Kasumi-1 (cell line): ENCODE data around the gene C1QA.

ENCODE experiments used
- DNase-seq, 2 experiments: peaks; one replicate each; lab custom pipeline; 2025; lab: John Stamatoyannopoulos, UW

Gene C1QA

DNA sequence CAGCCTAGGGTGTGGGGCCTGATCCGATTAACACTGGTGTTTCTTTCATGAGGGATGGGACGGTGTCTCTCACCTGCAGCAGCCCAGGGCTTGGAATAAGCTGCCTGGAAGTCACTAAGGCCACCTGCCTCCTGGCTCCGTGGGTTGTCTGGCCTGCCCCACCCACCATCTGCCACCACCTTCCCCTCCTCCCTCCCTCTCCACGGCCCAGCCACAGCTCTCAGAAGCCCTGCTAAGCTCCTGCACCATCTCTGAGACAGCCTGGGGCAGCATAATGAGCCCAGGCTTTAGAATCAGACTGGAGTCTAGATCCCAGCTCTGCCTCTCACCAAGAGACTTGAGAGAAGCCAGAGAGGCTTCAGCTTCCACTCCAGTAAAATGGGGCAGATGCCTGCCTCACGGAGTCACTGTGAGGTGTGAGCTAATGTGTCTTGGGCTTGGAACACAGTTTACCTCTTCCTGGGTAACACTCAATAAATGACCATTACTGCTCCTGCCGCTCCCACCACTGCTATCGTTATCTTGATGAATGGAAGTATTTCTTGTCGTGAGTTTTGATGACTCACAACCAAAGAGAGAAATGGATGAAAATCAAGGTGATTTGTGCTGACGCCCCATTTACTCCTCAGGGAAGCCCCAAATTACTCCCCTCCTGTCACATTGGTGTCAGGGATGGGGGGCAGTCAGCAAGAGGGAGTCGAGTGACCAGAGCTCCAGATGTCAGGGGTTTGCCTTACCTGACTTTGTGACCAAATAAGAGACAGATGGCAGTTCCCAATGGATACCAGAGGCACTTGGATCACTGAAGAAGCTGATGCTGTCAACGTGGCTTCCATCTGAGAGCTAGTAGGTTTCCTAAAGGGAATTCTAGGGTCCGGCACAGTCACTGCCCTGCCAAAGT lies 23.5 kb upstream of the C1QA start:
- no peak for DNase-seq

DNA sequence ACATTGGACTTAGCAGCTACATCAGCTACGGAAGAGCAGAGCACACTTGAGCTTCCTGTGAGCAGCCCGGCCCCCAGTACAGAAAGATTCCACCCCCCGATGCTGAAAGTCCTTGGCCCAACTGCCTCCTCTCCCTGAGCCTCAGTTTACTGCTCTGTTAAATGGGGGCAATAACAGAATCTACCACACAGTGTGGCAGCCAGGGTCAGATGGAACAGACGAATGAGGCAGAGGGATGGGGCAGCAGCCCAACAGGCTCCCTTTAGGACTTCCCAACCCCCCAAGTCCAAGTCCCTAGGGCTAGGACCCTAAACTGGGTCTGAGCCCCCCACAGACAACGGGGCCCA lies 22.9 kb upstream of the C1QA start:
- DNase-seq = no peak

DNA sequence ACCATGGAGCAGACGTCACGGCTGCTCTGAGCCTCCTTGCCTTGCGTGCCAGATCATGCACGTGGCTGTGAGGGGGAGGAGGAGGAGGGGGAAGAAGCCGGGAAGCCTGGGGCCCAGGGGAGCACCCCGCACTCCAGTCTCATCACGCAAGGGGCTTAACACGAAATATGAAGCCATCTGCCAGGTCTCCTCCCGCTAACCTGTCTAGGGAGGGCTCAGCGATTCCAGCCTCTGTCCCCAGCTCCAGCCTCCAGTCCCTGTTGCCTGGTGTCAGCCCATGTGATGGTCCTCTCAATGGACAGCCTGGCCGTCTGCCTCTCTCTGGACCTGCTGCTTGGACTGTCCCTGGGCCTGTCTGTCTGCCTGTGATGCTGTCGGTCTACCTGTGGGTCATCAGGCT lies 22.5 kb upstream of the C1QA start:
- no peak for DNase-seq

DNA sequence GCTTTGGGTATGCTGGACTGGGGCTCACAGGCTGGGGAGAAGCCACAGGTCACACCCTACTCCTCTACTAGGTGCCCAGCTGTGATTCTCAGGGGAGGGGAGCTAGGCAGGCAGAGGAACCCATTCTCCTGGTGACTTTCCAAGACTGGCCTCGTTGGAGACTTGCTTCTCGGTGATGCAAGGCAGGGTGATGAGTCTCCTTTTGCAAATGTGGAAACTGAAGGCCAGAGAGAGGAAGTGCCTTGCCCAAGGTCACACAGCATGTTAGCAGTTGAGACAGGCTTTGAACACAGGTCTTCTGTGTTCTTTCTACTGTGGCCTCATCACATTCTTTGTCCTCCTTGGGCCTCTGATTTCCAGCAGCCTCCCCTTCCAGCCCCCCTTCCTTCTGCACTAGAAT lies 20.5 kb upstream of the C1QA start:
- no peak for DNase-seq

DNA sequence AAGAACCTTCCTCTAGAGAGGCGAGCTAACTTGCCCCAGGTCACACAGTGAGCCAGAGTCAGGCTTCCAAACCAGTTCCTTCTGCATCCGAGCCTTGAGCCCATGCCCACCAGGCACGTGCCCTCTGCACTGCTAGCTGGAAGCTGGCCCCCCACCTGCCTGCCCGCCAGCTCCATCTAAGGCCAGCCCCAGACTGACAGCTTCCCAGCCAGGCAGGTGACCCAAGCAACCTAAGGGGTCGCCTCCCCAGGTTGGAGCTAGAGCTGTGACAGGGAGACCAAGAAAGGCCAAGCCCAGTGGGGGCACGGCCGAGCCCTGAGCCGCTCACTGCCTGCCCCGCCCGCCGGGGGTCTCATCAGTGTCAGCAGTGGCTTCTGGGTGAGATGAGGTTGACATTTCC lies 19.9 kb upstream of the C1QA start:
- no peak for DNase-seq

DNA sequence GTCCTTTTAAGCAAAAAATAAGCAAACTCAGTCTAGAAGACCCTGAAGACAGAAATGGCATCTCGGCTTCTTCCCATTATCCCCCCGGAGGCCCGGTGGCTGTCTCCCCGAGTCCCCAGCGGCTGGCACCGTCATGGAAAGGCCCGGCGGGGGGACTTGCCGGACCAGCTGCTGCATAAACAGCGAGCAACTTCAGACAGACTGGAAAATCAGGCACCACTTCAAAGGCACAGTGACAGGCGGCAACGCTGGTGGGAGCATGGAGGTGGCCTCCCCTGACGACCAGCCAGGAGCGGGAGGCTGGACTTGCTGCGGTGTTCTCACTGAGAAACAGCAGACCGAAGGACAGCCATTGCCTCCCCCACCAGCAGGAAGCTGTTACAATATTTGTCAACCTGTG lies 18.4 kb upstream of the C1QA start:
- DNase-seq = no peak

DNA sequence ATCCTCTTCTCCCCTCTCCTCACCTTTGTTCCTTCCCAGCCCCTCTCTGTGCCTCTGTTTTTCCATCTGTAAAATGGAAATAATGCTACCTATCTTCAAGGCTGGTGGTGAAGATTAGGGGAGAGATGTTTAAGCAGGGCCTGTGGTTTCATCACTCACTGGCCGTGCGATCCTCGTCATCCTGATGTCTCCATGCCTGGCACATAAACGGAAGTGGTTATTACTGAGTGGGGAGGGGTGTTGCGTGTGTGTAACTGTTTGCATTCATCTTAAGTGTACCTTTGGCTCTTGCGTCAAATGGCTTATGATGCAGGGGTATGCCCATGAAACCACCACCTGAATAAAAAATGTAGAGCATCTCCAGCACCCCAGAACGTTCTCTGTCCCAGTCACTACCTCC lies 17.2 kb upstream of the C1QA start:
- peak; percentile 25 to 30 for DNase-seq

DNA sequence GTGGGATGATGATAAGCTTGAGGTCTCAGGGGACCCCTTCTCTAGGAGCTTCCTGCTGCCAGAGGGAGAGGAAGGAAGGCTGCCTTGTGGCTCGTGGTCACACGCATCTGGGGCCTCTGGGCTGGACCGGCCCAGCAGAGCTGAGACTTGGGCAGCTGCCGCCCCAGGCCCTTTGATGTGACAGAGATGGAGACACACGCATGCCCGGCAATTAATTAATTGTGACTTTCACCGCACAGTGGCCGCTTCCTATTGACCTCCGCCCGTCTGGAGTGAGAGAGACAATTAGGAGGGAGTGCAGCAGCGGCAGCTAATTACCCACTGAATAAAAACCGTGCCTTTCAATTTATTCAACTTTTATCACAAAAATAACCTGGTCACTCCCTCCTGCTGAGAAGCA lies 16.6 kb upstream of the C1QA start:
- DNase-seq = no peak

DNA sequence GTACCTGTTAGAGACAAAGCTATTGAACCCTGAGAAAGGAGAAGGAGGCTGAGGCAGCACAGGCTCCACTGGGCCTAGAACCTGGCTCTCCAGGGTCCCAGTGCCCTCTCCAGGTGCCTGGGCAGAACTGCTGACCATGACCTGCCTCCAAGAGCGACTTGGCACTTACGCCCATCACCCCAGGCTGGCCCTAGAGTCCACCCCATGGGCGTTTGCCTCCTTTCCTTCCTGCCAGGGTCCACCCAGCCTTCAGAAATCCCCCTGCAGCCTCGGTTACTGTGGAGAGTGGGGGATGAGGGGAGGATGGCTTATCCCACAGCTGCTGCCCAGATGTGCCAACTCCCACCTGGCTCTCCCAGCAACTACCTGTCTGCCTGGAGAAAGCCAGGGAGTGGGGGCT lies 14.7 kb upstream of the C1QA start:
- DNase-seq = no peak

DNA sequence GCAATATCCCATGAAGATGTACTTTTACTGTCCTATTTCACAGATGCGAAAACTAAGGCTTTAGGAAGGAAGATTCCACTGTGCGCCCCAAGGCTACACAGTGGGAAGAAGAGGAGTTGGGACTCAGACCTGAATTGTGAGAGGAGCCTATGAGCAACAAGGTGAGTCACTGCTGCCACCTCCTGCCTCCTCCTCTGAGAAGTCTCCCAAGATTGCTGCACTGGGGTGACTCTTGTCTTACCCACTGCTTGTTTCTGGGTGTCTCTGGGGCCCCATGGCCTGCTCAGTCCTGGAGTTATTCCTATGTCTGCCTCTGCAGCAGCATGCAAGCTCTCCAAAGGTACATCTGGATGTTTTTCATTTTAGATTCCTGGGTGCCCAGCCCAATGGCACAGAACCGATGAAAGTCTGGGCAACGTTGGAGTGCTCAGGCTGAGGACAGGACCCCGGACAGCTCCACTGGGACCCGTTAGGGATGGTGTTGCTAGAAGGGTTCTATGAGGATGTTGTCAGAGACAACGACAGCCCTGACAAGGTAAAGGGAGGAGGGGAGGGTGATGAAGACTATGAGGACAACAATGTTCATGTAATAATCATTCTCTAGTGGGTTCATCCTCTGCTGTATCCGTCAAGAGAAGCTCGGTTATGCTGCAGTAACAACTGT lies 11.0 kb upstream of the C1QA start:
- DNase-seq = peak in 1 of 2 experiments; percentile 17

DNA sequence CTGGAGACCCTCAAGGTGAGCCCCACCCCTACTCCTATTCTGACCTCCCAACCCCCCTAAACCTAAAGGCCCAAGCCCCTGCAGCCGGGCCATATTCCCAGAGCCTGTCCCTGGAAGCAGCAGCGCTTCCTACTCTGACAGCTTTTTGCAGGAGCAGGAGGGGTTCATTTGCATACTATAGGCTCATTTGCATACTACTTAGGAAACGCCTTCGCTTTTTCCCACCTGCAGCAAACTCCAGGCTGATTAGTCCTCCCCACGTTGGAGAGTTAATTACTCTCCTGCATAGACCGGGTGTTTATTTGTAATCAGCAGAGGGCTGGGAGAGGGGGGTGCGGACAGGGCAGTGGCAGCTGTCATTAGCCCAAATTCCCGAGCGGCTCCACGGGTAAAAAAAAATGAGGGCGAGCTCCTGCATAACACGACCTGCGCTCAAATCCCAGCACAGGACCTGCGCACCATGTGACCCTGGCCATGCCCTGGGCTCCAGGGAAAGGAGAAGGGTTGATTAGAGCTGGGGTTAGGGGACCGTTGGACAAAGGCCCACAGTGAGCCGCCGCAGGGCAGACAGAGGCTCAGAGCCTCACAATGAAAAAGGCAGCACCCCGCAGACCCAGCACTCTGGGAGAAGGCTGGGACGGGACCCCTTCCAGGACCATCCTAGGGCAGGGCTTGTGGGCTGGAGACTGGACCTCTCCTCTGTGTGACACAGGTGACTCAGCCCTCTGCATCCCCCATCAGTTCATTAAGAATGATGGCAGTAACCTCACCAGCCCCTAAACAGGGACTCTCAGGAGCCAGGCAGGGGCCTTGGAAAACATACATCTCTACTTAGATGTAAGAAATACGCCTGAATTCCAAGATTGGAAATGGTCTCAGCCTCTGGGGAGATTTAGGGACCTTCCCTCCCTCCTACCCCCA lies 9.9 kb upstream of the C1QA start:
- DNase-seq = no peak

DNA sequence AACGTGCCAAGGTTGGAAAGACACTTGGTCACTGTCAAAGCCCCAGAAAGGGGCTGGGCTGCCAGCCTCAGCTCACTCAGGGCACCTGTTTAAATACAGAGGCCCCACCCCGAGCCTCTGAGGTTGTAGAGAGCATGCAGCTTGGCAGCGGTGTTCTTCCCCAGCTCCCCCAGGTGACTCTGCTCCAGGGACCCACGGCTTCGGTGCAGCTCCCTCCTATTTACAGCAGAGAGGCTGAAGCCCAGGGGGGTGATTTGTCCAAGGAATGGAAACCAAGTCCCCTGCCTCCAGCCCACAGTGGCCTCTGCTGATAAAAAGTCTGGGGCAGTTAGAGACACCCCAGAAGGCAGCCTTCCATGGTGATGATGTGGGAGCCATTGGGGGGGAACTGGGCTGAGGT lies 9.1 kb upstream of the C1QA start:
- DNase-seq = no peak

DNA sequence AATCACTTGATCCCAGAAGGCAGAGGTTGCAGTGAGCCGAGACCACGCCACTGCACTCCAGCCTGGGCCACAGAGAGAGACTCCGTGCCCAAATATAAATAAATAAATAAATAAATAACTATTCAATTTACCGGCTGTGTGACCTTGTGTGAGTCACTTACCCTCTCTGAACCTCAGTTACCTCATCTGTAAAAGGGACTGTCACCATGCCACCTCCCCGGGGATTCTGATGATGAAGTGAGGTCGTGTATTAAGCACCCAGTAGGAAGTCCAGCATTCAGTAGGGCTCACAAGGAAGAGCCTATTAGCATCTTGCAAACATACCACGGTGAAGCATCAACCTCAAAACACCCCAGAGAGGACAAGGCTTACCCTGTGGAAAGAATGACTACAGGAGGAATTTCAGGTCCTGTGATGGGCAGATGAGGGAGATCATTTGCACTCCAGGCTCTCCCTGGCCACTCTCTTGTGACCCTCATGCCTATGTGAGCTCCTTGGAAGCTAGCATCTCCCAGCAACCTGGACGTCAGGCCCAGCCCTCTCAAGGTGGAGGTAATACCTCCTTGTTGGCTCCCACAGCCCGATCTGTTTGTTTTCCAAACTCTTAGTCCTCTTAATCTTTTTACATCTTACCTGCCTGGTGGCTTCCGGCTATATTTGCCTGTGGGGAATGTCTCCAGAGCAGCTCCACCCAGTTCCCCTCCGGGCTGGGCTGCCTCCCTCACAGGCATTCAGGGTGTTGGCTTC lies 7.6 kb upstream of the C1QA start:
- DNase-seq = no peak

DNA sequence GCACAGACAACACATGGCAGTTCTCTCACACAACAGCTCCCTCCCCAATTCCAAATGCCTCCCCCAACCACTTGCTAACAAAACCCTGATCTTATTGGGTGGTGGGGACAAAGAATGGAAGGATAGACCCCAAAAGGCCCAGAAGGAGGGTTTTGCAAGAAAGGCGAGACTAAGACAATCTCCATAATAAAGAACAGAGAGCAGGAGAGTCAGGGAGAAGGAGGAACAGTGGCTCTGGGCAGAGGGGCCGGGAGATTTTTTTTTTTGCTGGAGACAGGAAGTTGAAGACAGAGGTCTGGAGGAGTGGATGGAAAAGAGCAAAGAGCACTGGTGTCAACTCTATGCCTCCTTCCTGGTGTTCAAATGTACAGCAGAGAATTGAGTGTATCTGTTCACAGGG lies 6.5 kb upstream of the C1QA start:
- no peak for DNase-seq

DNA sequence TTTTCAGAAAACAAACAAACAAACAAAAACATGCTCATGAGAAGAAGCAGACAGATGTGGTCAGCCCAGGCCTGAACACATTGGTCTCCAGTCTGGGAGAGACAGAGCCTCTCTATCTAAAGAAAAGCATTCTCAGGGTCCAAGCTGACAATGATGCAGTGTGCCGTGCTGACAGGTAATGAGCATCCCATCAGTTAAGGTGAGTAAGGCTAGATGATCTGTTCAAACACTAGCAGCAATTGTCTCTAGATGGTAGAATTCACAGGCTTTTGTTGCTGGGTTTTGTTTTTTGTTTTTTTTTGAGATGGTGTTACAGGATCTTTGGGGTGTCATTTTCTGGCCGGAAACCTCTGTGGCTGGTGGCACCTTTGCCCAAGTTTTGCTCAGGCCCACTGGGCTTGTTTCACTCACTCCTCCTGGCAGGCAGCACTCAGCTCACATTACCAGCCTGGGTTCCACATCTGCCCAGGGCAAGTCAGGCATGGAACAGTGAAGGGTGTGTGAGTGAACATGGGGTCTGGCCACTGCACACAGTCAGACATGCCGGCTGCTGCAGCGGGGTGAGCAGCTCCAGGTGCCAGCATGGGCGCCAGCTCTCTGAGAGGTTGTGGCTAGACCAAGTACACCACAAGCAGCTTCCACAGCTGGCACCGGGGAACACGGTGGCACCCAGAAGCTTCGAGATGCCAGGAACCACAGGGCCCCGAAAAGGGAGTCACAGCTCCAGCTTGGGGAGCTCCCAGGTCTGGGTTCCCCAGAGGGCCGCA lies 2.5 kb upstream of the C1QA start:
- no peak for DNase-seq

DNA sequence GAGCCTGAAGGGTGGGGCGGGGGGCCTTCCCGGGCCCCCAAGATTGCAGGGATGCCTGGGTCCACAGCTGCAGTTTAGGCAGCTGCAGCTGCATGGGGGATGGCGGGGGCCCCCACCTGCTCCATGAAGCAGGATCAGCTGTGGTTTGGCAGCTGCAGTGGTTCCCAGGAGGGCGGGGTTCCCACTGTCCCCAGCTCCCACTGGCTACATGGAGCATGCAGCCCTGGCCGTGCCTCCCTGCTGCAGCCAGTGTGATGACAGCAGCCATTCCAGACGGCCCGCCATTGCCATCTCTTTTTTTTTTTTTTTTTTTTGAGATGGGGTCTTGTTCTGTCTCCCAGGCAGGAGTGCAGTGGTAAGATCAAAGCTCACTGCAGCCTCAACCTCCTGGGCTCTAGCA lies 992 bp upstream of the C1QA start:
- DNase-seq = no peak

DNA sequence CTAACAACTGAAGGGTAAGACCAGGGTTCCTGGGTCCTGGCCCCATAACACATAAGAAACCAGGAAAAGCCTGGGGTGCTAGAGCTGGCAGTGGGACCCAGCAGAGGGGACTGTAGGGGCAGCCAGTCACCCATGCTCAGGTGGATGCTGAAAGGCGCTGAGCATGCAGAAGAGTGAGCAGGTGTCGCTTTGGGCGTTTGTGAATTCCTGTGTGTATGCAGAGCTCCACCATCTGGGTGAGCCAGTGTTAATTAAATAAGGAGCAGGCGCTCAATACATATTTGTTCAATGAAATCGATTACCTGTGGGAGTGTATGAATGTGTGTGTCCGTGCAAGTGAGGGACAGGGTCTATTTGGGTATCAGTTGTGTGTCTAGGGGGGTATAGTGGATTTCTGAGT lies 499 bp downstream of the C1QA start:
- no peak for DNase-seq

DNA sequence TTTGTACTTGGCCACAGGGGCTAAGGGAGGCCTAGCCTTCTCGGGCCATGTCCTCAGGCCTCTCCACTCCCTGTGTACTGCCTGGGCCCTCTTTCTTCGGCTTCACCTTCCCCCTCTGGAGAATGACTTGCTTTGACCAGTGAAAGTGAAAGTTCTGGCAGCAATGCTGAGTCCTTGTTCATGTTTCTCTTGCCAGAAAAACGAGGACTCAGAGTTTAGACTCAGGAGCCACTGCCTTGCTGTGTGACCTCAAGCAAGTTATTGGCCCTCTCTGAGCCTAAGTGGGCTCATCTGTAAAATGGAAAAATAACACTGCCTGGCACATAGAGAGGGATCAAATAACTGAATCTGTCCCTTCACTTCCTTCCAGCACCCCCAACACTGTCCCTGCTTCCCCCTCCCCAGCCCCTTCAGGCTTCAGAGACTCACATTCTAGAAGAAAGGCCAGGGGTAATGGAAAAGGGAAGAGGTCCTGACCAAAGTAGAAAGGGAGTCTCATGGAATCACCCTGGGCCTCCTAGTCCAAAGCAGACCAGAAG lies 1.5 kb downstream of the C1QA start:
- no peak for DNase-seq

DNA sequence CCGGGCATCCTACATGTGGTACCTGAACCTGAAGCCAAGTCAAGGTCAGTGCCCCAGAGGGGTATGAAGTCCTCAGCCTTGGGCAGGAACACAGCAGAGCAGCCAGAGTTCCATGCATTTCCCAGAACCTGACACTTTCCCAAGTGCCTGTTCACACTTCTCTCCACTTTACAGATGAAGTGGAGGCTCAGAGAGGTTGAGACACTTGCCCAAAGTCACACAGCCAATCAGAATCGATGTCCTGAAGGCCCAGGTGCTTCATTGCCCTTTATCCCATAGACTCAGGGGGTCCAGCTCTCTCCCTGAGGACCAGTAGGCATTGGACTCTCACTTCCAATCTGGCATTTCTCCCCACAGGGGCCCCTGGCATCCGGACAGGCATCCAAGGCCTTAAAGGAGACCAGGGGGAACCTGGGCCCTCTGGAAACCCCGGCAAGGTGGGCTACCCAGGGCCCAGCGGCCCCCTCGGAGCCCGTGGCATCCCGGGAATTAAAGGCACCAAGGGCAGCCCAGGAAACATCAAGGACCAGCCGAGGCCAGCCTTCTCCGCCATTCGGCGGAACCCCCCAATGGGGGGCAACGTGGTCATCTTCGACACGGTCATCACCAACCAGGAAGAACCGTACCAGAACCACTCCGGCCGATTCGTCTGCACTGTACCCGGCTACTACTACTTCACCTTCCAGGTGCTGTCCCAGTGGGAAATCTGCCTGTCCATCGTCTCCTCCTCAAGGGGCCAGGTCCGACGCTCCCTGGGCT lies 2.2 kb downstream of the C1QA start:
- no peak for DNase-seq

DNA sequence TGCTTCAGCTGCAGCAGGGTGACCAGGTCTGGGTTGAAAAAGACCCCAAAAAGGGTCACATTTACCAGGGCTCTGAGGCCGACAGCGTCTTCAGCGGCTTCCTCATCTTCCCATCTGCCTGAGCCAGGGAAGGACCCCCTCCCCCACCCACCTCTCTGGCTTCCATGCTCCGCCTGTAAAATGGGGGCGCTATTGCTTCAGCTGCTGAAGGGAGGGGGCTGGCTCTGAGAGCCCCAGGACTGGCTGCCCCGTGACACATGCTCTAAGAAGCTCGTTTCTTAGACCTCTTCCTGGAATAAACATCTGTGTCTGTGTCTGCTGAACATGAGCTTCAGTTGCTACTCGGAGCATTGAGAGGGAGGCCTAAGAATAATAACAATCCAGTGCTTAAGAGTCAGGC lies 2.9 kb downstream of the C1QA start:
- DNase-seq = peak in 1 of 2 experiments; percentile 8
